NOMO-1 (cell line): ENCODE data around the gene TLCD3A.
"Not testable (repeated sequence)": the region's sequence is repeated elsewhere in the genome, so short reads cannot be mapped to it uniquely, and the experiment has no call there.

ENCODE experiments used
- DNase-seq, 2 experiments: peaks; one replicate each; lab custom pipeline; 2025; ENCODE audit not compliant: unreplicated experiment in 2 of 2; lab: John Stamatoyannopoulos, UW

TLCD3A gene

GRCh38 chr17:746783-747629 is 14.6 kb downstream of the TLCD3A start:
- DNase-seq: no peak

GRCh38 chr17:748604-749003 is 16.2 kb downstream of the TLCD3A start:
- not testable (repeated sequence) for DNase-seq

- DNase-seq: not testable (repeated sequence)
Measured at GRCh38 chr17:749359-749758, 17.0 kb downstream of the TLCD3A start.

GRCh38 chr17:750431-751037 is 18.1 kb downstream of the TLCD3A start:
- no peak for DNase-seq

- peak; percentile 56 to 64 for DNase-seq
Measured at GRCh38 chr17:751269-752001, 19.0 kb downstream of the TLCD3A start.

- DNase-seq: peak; percentile 80 to 84
Measured at GRCh38 chr17:752002-752619, 19.7 kb downstream of the TLCD3A start, which contains the start of gene GEMIN4. Gene GEMIN4 (minus strand): TSS chr17:752264. CDS start chr17:752142, 122 bp downstream.

GRCh38 chr17:752620-753219 is 20.3 kb downstream of the TLCD3A start:
- peak in 1 of 2 experiments; percentile 7 for DNase-seq

GRCh38 chr17:753418-753817 is 21.0 kb downstream of the TLCD3A start:
- DNase-seq: no peak

- not testable (repeated sequence) for DNase-seq
Measured at GRCh38 chr17:755319-755961, 23.0 kb downstream of the TLCD3A start.

GRCh38 chr17:756010-756567 is 23.7 kb downstream of the TLCD3A start:
- not testable (repeated sequence) for DNase-seq

GRCh38 chr17:759964-760363 is 27.6 kb downstream of the TLCD3A start:
- DNase-seq: no peak

GRCh38 chr17:760371-760770 is 28.0 kb downstream of the TLCD3A start:
- DNase-seq: no peak

- no peak for DNase-seq
Measured at GRCh38 chr17:767076-767475, 34.7 kb downstream of the TLCD3A start.

GRCh38 chr17:773016-773415 is 40.6 kb downstream of the TLCD3A start:
- DNase-seq: no peak

- DNase-seq: no peak
Measured at GRCh38 chr17:773467-774312, 41.3 kb downstream of the TLCD3A start.

- DNase-seq: no peak
Measured at GRCh38 chr17:774313-774584, 41.9 kb downstream of the TLCD3A start.

GRCh38 chr17:778096-778495 is 45.7 kb downstream of the TLCD3A start:
- no peak for DNase-seq

- peak; percentile 76 to 77 for DNase-seq
Measured at GRCh38 chr17:781805-782731, 49.7 kb downstream of the TLCD3A start, which contains the start of the genes GLOD4 and MRM3. Gene GLOD4 (minus strand): TSS chr17:782280. CDS start chr17:782255, 25 bp downstream. Gene MRM3 (plus strand): TSS chr17:782353. CDS start chr17:782379, 26 bp downstream.
